AG09309 (cell line): ENCODE measurements around the gene FAM151A.

Experiments used
- DNase-seq: peaks from one replicate; pipeline ENCODE4 v3.0.0-alpha.2; 2010; ENCODE audit warnings: low read depth
- H3K4me3 ChIP-seq: 2 replicates; pipeline ENCODE4 v1.5.1; 2011; ENCODE audit warnings: mild to moderate bottlenecking, low read depth, low read length, moderate library complexity; ENCODE audit not compliant: control insufficient read depth
- CTCF ChIP-seq: IDR thresholded peaks from 2 replicates; pipeline ENCODE4 v1.5.1; 2011; ENCODE audit warnings: mild to moderate bottlenecking, low read depth, low read length, inconsistent platforms; ENCODE audit not compliant: insufficient read depth, control insufficient read depth; ENCODE audit errors: missing control alignments

FAM151A gene

GRCh38 chr1:54664364-54664763, 41.0 kb upstream of the FAM151A start:
- TF ChIP-seq CTCF = no peak
- no peak for DNase-seq
- H3K4me3 ChIP-seq = no peak overlapping the region

GRCh38 chr1:54663725-54664124, 40.4 kb upstream of the FAM151A start:
- TF ChIP-seq CTCF = no peak
- no peak overlapping the region for H3K4me3 ChIP-seq
- no peak for DNase-seq

GRCh38 chr1:54658164-54658913, 35.0 kb upstream of the FAM151A start:
- H3K4me3 ChIP-seq = no peak overlapping the region
- no peak for TF ChIP-seq CTCF
- no peak for DNase-seq

GRCh38 chr1:54653036-54653435, 29.7 kb upstream of the FAM151A start:
- TF ChIP-seq CTCF = no peak
- no peak for DNase-seq
- H3K4me3 ChIP-seq = no peak overlapping the region

- no peak for TF ChIP-seq CTCF
- no peak for DNase-seq
- H3K4me3 ChIP-seq = no peak overlapping the region
Observed at GRCh38 chr1:54652168-54652567, 28.8 kb upstream of the FAM151A start.

GRCh38 chr1:54651608-54652007, 28.3 kb upstream of the FAM151A start:
- TF ChIP-seq CTCF = no peak
- DNase-seq = no peak
- H3K4me3 ChIP-seq = no peak overlapping the region
